Neural progenitor cell (in vitro differentiated cells): Measurements from ENCODE around the gene PLXNA4.

ENCODE experiments used
- CTCF ChIP-seq: fragments of 200-600 bp; sonication (generic); IDR thresholded peaks from 2 replicates; pipeline ENCODE4 v1.5.1; 2017; ENCODE audit warnings: antibody characterized with exemption, mild to moderate bottlenecking
- EZH2 ChIP-seq: fragments of 200-600 bp; sonication (generic); IDR thresholded peaks from 2 replicates; pipeline ENCODE4 v1.6.1; 2017; ENCODE audit warnings: antibody characterized with exemption, mild to moderate bottlenecking, moderate library complexity

- TF ChIP-seq CTCF (no peak), EZH2 (no peak)
These were observed 231.2 kb downstream of the PLXNA4 start for GRCh38 chr7:132345030-132345429.
